ENCODE measurements around the gene MRPS33.

DNA sequence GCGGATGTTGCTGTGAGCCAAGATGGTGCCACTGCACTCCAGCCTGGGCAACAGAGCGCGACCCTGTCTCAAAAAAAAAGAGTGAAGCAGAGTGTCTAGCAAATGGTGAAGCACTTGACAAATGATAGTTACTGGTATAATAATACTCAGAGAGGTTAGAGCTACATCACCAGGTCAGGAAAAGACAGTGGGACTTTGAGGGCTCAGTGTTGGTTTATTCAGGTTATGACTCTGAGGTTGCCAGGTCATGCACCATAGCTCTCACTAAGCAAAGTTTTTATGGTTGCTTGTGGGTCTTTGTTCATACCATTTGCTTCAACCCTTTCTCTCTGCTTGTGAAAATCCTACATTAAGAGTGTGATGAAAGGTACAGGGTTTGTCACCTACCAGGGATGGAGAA, 13.6 kb downstream of the MRPS33 start:
- TF ChIP-seq, protein P1, sequence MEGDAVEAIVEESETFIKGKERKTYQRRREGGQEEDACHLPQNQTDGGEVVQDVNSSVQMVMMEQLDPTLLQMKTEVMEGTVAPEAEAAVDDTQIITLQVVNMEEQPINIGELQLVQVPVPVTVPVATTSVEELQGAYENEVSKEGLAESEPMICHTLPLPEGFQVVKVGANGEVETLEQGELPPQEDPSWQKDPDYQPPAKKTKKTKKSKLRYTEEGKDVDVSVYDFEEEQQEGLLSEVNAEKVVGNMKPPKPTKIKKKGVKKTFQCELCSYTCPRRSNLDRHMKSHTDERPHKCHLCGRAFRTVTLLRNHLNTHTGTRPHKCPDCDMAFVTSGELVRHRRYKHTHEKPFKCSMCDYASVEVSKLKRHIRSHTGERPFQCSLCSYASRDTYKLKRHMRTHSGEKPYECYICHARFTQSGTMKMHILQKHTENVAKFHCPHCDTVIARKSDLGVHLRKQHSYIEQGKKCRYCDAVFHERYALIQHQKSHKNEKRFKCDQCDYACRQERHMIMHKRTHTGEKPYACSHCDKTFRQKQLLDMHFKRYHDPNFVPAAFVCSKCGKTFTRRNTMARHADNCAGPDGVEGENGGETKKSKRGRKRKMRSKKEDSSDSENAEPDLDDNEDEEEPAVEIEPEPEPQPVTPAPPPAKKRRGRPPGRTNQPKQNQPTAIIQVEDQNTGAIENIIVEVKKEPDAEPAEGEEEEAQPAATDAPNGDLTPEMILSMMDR (IDR thresholded peaks at IDR 0.05): no peak
- TF ChIP-seq EZH2 (IDR thresholded peaks at IDR 0.05; ENCODE audit: borderline replicate concordance, insufficient read depth, low read depth, low read length, poor library complexity, severe bottlenecking): no peak
